NB4 (cell line): Measurements from ENCODE around the gene MDGA2.
"Not testable (repeated sequence)": the region's sequence is repeated elsewhere in the genome, so short reads cannot be mapped to it uniquely, and the experiment has no call there.

Source experiments
- DNase-seq: peaks from one replicate; pipeline ENCODE4 v3.0.0; 2010; ENCODE audit warnings: low read depth
- H3K4me3 ChIP-seq: one replicate; pipeline ENCODE4 v1.5.1; 2011; ENCODE audit warnings: mild to moderate bottlenecking, low read depth, low read length, moderate library complexity
- MAX ChIP-seq: IDR thresholded peaks from 2 replicates; pipeline ENCODE4 v1.6.1; 2011; ENCODE audit warnings: low read depth, low read length
- MYC ChIP-seq: IDR thresholded peaks from 2 replicates; pipeline ENCODE4 v1.6.1; 2011; ENCODE audit warnings: low read depth, low read length
- POLR2A ChIP-seq: IDR thresholded peaks from 2 replicates; pipeline ENCODE4 v1.6.1; 2011; ENCODE audit warnings: mild to moderate bottlenecking; ENCODE audit not compliant: insufficient read length; ENCODE audit errors: extremely low read depth
- TF ChIP-seq, protein P1 (sequence below): IDR thresholded peaks from one replicate; pipeline ENCODE4 v1.5.1; 2012; ENCODE audit warnings: low read depth, low read length

MDGA2 gene

GRCh38 chr14:47327336-47327735 is 348.1 kb downstream of the MDGA2 start:
- DNase-seq, result no peak
- TF ChIP-seq MYC (no peak), POLR2A (no peak), MAX (no peak)
- TF ChIP-seq, protein P1, sequence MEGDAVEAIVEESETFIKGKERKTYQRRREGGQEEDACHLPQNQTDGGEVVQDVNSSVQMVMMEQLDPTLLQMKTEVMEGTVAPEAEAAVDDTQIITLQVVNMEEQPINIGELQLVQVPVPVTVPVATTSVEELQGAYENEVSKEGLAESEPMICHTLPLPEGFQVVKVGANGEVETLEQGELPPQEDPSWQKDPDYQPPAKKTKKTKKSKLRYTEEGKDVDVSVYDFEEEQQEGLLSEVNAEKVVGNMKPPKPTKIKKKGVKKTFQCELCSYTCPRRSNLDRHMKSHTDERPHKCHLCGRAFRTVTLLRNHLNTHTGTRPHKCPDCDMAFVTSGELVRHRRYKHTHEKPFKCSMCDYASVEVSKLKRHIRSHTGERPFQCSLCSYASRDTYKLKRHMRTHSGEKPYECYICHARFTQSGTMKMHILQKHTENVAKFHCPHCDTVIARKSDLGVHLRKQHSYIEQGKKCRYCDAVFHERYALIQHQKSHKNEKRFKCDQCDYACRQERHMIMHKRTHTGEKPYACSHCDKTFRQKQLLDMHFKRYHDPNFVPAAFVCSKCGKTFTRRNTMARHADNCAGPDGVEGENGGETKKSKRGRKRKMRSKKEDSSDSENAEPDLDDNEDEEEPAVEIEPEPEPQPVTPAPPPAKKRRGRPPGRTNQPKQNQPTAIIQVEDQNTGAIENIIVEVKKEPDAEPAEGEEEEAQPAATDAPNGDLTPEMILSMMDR, result no peak
- H3K4me3 ChIP-seq, result no peak overlapping the region

GRCh38 chr14:47322751-47323150 is 352.7 kb downstream of the MDGA2 start:
- no peak for TF ChIP-seq POLR2A
- no peak for TF ChIP-seq MYC
- TF ChIP-seq, protein P1, result no peak
- no peak for TF ChIP-seq MAX
- DNase-seq, result no peak
- H3K4me3 ChIP-seq, result no peak overlapping the region

- TF ChIP-seq MAX (no peak), POLR2A (no peak), MYC (no peak)
- TF ChIP-seq, protein P1, result no peak
- H3K4me3 ChIP-seq, result no peak overlapping the region
- no peak for DNase-seq
Measured at GRCh38 chr14:47302121-47302520, 373.3 kb downstream of the MDGA2 start.

DNA sequence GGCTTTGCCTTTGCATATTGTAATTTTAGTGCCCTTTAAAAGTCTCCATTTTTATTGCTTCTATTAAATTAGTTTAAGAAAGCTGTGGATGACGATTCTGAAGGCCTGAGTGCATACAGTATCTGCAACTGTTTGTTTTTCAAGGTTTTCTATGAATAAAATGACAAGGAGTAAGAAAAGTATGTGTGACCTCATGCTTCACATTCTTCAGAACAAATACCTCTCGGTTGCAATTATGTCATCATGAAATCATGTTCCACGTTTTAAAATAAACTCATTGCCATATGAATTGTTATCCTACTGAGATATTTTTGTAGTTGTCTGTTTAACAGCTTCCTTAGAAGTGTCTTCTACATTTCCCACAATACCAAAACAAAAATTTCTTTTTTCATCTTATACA is 374.6 kb downstream of the MDGA2 start:
- DNase-seq, result no peak
- TF ChIP-seq MAX, result no peak
- TF ChIP-seq POLR2A, result no peak
- TF ChIP-seq MYC, result no peak
- TF ChIP-seq, protein P1, result no peak
- H3K4me3 ChIP-seq, result no peak overlapping the region

GRCh38 chr14:47297374-47297773 is 378.0 kb downstream of the MDGA2 start:
- no peak for DNase-seq
- no peak for TF ChIP-seq POLR2A
- TF ChIP-seq, protein P1, result no peak
- no peak for TF ChIP-seq MYC
- no peak for TF ChIP-seq MAX
- no peak overlapping the region for H3K4me3 ChIP-seq

DNA sequence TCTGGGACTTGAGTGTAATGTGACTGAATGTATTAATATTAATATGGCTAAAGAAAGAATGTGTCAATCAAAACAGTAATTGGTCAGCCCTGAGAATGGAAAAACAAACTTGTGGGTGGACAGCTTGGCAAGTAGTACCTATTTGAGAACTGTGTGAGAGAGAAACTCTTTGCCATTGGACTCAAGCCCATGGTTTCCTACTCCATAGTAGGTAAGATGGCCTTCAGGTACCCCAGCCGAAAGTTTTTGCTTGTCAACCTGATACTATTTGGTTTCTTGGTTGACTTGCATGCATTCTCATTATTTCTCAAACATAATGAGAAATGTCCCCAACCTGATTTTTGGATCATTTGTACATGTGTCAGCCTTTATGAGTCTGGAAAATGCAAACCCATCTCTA is 391.1 kb downstream of the MDGA2 start:
- DNase-seq, result no peak
- H3K4me3 ChIP-seq, result no peak overlapping the region
- TF ChIP-seq, protein P1, result no peak
- TF ChIP-seq POLR2A, result no peak
- TF ChIP-seq MAX, result no peak
- no peak for TF ChIP-seq MYC

- DNase-seq, H3K4me3 ChIP-seq: not testable (repeated sequence)
Measured at GRCh38 chr14:47281761-47282160, 393.6 kb downstream of the MDGA2 start.
